Right kidney (tissue), 1 donor: ENCODE measurements around the gene TBC1D9.

Source experiments
- DNase-seq: peaks from one replicate; pipeline ENCODE4 v3.0.0-alpha.2; 2016

The TBC1D9 gene

GRCh38 chr4:140691369-140691768 is 64.8 kb downstream of the TBC1D9 start:
- no peak for DNase-seq

GRCh38 chr4:140690093-140690492 is 66.1 kb downstream of the TBC1D9 start:
- DNase-seq, result no peak

DNA sequence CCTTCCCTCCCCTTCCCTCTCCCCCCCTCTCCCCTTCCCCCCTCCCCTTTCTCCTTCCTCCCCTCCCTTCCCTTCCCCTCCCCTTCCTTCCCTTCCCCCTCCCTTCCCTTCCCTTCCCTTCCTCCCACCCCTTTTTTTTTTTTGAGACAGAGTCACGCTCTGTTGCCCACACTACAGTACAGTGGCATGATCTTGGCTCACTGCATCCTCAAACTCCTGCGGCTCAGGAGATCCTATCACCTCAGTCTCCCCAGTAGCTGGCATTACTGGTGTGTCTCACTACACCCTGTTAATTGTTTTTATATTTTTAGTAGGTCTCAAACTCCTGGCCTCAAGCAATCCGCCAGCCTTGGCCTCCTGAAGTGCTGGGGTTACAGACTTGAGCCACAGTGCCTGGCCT is 66.6 kb downstream of the TBC1D9 start:
- DNase-seq, result no peak

GRCh38 chr4:140688711-140689598 is 67.2 kb downstream of the TBC1D9 start:
- DNase-seq, result no peak

DNA sequence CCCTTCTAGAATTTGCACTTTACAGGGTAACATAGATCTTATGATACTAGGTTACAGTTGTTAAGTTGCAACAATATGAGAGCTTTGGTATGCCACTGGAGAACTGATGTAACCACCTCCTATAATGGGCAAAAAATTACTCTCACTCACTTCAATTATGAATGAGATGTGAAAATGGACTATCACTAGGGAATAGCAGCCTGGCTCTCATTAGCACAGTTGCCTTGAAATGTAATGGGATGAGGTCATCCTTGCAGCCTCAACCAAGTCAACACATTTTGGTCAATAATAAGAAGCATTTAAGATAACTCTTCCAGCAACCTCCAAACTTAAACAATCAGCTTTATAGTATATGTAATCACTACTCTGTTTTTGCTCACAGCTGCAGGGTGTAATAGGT is 69.4 kb downstream of the TBC1D9 start:
- DNase-seq, result no peak

- no peak for DNase-seq
These were observed 71.9 kb downstream of the TBC1D9 start for GRCh38 chr4:140684314-140684713.

DNA sequence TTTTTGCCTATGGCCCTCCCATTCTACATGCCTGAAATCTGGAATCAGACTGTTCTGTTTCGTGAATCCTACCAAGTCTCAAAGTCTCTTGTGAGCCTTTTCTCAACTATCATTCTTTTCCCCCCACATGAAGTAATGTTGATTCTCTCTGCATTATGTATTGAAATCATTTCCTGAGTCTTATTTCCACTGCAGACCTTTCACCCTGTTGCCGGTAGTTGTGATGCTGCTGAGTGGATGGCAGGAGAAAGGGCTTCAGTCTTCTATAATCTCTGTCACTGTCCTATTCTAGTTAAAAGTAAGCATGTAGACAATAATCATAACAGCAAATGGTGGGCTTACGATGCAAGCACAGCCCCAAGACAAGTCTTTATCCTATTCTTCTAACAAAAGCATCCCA is 75.0 kb downstream of the TBC1D9 start:
- no peak for DNase-seq

DNA sequence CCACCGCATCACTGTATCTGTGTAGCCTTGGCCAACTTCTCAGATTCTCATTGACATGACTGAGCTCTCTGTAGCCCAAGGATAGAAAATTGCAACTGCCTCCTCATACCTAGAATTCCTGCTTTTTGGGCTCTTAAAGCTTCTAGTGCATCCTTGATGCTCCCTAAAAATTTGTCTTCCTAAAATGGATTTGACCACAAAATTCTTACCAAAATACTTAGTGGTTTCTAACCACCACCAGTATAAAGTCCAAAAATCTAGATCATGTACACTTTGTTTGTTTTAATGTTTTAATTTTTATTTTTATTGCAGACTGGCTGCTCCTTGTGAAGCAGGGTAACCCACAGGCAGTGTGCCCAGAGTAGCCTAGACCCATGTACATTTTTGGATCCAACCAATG is 75.5 kb downstream of the TBC1D9 start:
- DNase-seq, result no peak

DNA sequence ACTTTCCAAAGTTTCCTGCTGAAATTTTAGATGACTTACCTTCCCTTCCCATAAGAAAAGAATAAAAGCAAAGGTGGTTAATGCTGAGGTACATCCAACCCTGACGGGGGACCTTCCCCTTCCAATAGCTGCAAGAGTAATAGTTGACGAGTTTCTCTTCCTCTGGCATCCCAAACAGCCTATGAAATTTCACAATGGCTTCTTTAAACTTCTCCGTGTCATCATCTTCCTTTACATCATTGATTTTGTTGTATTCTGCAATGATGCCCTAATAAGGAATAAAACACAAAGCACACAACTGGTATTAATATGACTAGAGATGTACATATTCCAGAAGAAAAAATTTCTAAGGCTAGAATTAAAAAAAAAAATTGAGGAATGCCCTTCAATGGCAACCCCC is 76.6 kb downstream of the TBC1D9 start:
- DNase-seq, result no peak

DNA sequence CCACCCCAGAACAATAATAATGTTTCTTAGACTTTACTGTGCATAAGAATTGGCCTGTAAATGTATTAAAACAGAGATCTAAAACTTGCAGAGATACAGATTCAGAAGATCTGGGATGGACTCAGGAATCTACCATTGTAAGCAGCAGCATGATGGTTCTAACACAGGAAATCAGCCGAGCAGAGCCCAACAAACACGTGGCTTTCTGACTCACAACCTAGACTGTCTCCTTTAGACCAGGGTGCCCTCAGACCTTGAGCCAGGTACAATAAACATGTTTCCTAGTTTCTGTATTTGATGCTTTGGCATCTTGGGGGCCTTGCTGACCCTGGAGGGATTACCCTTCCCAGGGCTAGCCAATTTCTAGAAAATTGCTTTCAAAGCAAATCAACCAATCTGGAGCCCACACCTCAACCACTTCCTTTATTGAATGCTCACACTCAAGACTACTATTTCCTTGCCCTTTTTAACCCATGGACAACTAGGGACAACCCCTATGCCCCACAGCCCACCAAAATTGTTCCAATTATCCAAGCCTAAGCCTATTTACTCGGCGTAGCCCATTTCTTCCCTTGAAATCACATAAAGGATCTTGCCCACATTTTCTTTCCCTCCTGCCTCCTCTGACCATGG is 80.5 kb downstream of the TBC1D9 start:
- DNase-seq, result no peak

GRCh38 chr4:140673729-140674128 is 82.5 kb downstream of the TBC1D9 start:
- DNase-seq, result no peak

DNA sequence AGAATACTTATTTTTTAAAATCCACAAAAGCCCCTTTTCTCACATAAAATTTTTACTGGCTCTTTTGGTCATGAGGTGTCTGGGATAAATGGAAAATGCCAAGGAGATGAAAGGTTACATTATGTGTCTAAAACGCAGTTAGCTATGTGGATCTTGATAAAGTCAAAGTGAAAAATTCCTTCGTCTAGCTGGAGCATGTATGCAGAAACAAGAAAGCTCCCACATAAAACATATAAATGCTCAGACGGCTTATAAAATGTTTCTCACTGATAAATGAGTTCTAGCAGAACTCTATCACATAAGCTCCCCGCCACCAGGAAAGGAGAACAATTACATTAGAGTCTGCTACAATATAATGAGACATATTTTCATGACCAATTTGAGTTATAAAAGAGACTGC is 83.8 kb downstream of the TBC1D9 start:
- no peak for DNase-seq

DNA sequence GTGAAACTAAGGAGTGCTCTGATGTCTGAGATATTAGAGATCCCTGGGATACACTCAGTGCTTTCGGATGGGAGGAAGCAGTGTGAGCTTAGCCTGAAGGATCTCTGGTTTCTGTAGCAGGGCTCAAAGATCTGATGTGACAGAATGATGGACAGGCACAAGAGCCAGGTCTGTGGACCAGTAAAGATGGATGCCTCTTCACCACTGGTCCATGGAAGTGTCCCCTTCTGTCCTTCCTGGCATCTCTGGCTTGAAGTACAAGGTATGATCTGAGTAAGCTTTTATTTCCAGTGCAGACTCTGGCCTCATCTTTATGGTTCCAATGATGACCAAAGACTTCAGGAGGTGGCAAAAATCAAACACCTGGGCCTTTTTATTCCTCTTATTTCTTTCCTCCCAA is 88.1 kb downstream of the TBC1D9 start:
- DNase-seq, result no peak

DNA sequence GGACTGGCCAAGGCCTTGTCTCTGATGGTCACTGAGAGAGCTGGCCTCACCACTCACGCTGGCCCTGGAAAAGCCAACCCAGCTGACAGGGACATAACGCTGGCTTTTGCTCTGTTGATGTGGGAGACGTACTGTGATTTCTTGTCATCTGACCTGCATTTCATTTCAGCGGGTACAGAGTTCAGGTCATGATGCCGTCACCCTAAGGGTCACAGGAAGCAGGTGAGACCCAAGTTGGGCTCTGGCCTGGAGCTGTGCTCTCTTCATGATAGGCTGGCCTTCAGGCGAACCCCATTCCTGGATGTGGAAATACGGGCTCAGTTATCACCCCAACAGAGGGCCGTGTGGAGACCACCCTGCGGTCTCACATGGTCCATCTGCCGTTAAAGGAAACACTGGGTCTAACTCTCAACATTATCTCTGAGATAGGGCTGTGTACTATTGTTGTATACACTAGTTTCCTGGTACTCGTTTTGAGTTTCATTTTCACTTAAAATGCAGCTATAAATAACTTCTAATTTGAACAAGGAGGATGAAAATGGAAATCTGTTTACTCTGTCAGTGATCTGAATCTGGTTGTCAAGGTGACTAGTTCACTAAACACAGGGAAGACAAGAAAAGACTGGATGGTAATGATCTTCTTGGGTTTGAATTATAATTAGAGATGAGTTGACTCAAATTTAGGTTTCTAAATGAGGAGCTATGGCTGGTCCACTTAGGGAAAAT is 89.1 kb downstream of the TBC1D9 start:
- no peak for DNase-seq

- DNase-seq, result no peak
These were observed 93.9 kb downstream of the TBC1D9 start for GRCh38 chr4:140662082-140662869.

DNA sequence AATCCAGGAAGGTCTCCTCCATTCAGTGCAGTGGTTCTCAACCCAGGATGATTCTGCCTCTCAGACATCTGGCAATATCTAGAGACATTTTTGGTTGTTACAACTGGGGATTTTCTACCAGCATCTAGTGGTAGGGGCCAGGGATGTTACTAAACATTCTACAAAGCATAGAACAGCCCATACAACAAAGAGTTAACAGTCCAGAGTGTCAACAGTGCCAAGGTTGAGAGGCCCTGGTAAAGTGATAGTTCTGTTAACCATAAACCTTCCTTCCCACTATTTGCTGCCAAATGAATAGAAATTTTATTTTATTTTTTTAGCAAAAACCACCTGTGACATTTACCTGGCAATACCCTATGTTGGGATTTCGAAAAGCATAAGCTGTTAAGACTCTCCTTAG is 94.6 kb downstream of the TBC1D9 start:
- DNase-seq, result no peak

- no peak for DNase-seq
These were observed 96.1 kb downstream of the TBC1D9 start for GRCh38 chr4:140659943-140660700.

DNA sequence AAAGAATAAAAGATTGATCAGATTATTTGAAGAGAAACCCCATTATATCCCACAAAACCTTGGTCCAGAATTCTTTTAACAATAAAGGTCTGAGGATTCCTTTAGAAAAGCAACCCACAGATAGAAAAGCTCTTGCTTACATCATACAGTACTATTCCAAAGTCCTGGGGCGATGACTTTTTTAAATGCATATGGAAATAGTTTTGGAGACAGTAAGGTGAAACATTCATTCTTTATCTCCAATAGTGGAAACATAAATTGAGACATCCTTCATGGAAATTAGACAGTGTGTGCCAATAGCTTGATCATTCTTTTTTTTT is 101.7 kb downstream of the TBC1D9 start:
- no peak for DNase-seq

DNA sequence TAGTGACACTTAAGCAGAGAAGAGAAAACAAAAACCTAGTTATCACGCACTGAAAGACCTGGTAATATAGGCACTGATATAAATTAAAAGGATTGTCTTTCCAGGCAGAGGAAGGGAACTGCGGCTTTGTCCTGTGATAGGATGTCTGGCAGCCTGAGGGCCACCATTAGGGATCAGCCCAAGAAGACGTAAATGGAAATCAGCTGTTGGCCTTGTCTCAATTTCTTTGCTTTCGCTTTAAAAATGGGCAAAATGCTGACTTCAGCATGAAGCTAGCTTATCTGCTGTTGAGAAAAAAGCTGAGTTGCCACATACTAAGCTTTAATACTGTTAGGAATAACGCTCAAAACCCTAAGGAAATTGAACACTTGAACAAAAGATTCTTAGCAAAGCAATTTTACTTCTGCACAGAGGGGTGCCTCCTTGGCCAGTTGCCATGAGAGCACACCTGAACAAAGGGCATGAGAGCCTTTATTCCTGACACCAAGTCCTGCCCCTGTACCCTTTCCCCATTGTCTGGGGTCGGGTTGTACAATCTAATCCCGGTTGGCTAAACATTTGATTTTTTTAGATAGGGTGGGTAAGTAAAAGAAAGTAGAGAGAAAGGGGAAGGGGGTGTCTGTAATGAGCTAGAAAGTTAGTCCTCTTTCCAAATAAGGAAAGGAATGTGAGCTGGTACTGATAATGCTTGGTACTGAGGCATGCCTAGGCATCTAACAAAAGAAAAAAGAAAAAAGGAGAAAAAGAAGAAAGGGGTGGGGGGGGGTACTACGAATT is 102.3 kb downstream of the TBC1D9 start:
- no peak for DNase-seq

DNA sequence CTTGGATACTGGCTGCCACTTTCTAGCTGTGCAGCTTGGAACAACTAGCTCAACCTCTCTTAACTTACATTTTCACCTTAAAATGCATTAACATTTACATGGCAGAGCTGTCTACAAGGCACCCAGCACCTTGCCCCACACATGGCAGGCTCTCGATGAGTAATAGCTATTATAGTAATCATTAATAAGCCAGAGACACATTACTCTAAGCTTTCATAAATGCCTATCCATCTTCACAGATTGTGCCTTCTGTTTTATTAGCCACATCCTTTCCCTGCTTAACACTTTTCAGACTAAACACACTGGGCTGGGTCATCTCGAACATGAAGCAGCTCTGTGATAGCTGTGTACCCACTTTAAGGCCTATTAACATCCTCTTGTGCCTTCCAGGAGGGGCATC is 103.6 kb downstream of the TBC1D9 start:
- DNase-seq, result no peak

- DNase-seq, result no peak
These were observed 107.4 kb downstream of the TBC1D9 start for GRCh38 chr4:140648716-140649308.
